ENCODE data around the gene GOLGB1.
"Not testable (repeated sequence)": the region's sequence is repeated elsewhere in the genome, so short reads cannot be mapped to it uniquely, and the experiment has no call there.

The GOLGB1 gene

GRCh38 chr3:121749276-121750086 is at the start of gene GOLGB1:
Gene GOLGB1 (minus strand): TSS chr3:121749741. CDS start chr3:121730971, 18,770 bp downstream.
- DNase-seq (ENCODE audit: low read depth): peak; percentile 86

GRCh38 chr3:121796970-121797369 is 47.4 kb upstream of the GOLGB1 start:
- no peak for DNase-seq (ENCODE audit: low read depth)

GRCh38 chr3:121794264-121794983 is 44.9 kb upstream of the GOLGB1 start:
- DNase-seq (ENCODE audit: low read depth): no peak

- DNase-seq (ENCODE audit: low read depth): no peak
These were observed 43.5 kb upstream of the GOLGB1 start for GRCh38 chr3:121793078-121793477.

GRCh38 chr3:121786485-121786884 is 36.9 kb upstream of the GOLGB1 start:
- no peak for DNase-seq (ENCODE audit: low read depth)

GRCh38 chr3:121782784-121783183 is 33.2 kb upstream of the GOLGB1 start:
- DNase-seq (ENCODE audit: low read depth): not testable (repeated sequence)

- DNase-seq (ENCODE audit: low read depth): no peak
These were observed 32.1 kb upstream of the GOLGB1 start for GRCh38 chr3:121781611-121782010.

GRCh38 chr3:121775095-121775494 is 25.6 kb upstream of the GOLGB1 start:
- not testable (repeated sequence) for DNase-seq (ENCODE audit: low read depth)

GRCh38 chr3:121769246-121769645 is 19.7 kb upstream of the GOLGB1 start:
- no peak for DNase-seq (ENCODE audit: low read depth)

- no peak for DNase-seq (ENCODE audit: low read depth)
These were observed 18.9 kb upstream of the GOLGB1 start for GRCh38 chr3:121768452-121768851.

- DNase-seq (ENCODE audit: low read depth): no peak
These were observed 10.1 kb upstream of the GOLGB1 start for GRCh38 chr3:121759541-121760202.

GRCh38 chr3:121758727-121759450 is 9.3 kb upstream of the GOLGB1 start:
- DNase-seq (ENCODE audit: low read depth): no peak

- no peak for DNase-seq (ENCODE audit: low read depth)
These were observed 8.4 kb upstream of the GOLGB1 start for GRCh38 chr3:121757812-121758545.

GRCh38 chr3:121757087-121757811 is 7.7 kb upstream of the GOLGB1 start:
- no peak for DNase-seq (ENCODE audit: low read depth)

- no peak for DNase-seq (ENCODE audit: low read depth)
These were observed 3.2 kb upstream of the GOLGB1 start for GRCh38 chr3:121752772-121753171.

GRCh38 chr3:121752261-121752660 is 2.7 kb upstream of the GOLGB1 start:
- no peak for DNase-seq (ENCODE audit: low read depth)

- DNase-seq (ENCODE audit: low read depth): no peak
These were observed 510 bp upstream of the GOLGB1 start for GRCh38 chr3:121750087-121750415.

- DNase-seq (ENCODE audit: low read depth): no peak
These were observed 763 bp downstream of the GOLGB1 start for GRCh38 chr3:121748680-121749275.

- DNase-seq (ENCODE audit: low read depth): no peak
These were observed 1.6 kb downstream of the GOLGB1 start for GRCh38 chr3:121747976-121748375.

GRCh38 chr3:121743106-121743505 is 6.4 kb downstream of the GOLGB1 start:
- not testable (repeated sequence) for DNase-seq (ENCODE audit: low read depth)

Measured in stimulated activated CD8-positive, alpha-beta memory T cell treated with anti-CD3 and anti-CD28 coated beads, Interleukin-12 subunit alpha, Interleukin-12 subunit beta, amount 100 ng/mL, for 1 hour (primary cell).